HG02571 (cell line): Measurements from ENCODE around the gene RHBDD3.

ENCODE experiments used
- ATAC-seq: cut with Tn5 transposase; IDR thresholded peaks from one replicate; pipeline ENCODE4 v1.9.1; 2021; ENCODE audit warnings: mild to moderate bottlenecking, moderate library complexity; ENCODE audit not compliant: unreplicated experiment

Gene RHBDD3

GRCh38 chr22:29306175-29306834 is 38.5 kb upstream of the RHBDD3 start, which contains the start of gene GAS2L1:
TSS of gene GAS2L1 (plus strand) at chr22:29306650. CDS start at chr22:29308106, 1,456 bp downstream.
- ATAC-seq = no peak

- ATAC-seq = no peak
Measured at GRCh38 chr22:29305836-29306174, 38.0 kb upstream of the RHBDD3 start.

GRCh38 chr22:29302681-29303465 is 35.1 kb upstream of the RHBDD3 start:
- ATAC-seq = no peak

- ATAC-seq = no peak
Measured at GRCh38 chr22:29302402-29302680, 34.6 kb upstream of the RHBDD3 start.

- ATAC-seq = no peak
Measured at GRCh38 chr22:29301716-29302401, 34.1 kb upstream of the RHBDD3 start.

- no peak for ATAC-seq
Measured at GRCh38 chr22:29300807-29301601, 33.2 kb upstream of the RHBDD3 start.

- ATAC-seq = no peak
Measured at GRCh38 chr22:29300467-29300806, 32.7 kb upstream of the RHBDD3 start.

GRCh38 chr22:29299136-29299900 is 31.5 kb upstream of the RHBDD3 start:
- ATAC-seq = no peak

- no peak for ATAC-seq
Measured at GRCh38 chr22:29298641-29299040, 30.9 kb upstream of the RHBDD3 start.

GRCh38 chr22:29292379-29292778 is 24.6 kb upstream of the RHBDD3 start:
- no peak for ATAC-seq

- no peak for ATAC-seq
Measured at GRCh38 chr22:29291215-29291614, 23.4 kb upstream of the RHBDD3 start.

GRCh38 chr22:29290061-29290460 is 22.3 kb upstream of the RHBDD3 start:
- no peak for ATAC-seq

- ATAC-seq = no peak
Measured at GRCh38 chr22:29288837-29289236, 21.1 kb upstream of the RHBDD3 start.

- no peak for ATAC-seq
Measured at GRCh38 chr22:29284196-29284595, 16.4 kb upstream of the RHBDD3 start.

GRCh38 chr22:29277927-29278326 is 10.1 kb upstream of the RHBDD3 start:
- ATAC-seq = no peak

- no peak for ATAC-seq
Measured at GRCh38 chr22:29275819-29276565, 8.2 kb upstream of the RHBDD3 start.

GRCh38 chr22:29275167-29275566 is 7.4 kb upstream of the RHBDD3 start:
- ATAC-seq = no peak

GRCh38 chr22:29272624-29273023 is 4.8 kb upstream of the RHBDD3 start:
- no peak for ATAC-seq

GRCh38 chr22:29270475-29271271 is 2.9 kb upstream of the RHBDD3 start:
- ATAC-seq = no peak
